HL-60/S4 treated with retinoic acid at 250 ng/mL for 4 days and 3 days (cell line): Measurements from ENCODE around the gene SNRPA.
"Not testable (repeated sequence)": the region's sequence is repeated elsewhere in the genome, so short reads cannot be mapped to it uniquely, and the experiment has no call there.

Source experiments
- in situ Hi-C: fragments of 300-500 bp; cut with MboI; formaldehyde crosslinking; loops from 2 replicates; pipeline ENCODE4 v1.7.0; 2022; ENCODE audit warnings: low sequenced_read_pairs

Gene SNRPA

DNA sequence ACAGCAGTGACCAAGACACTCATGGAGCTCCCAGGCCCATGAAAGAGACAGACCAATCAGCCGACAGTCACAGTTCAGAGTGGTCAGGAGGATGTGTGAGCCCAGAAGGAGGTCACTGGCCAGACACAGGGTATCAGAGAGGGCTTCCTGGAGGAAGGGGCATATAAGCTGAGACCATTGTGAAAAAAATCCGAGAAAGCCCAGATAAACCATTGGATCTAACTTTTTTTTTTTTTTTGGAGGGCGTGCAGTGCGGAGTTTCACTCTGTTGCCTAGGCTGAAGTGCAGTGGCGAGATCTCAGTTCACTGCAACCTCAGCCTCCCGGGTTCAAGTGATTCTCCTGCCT is 29.9 kb upstream of the SNRPA start:
- in situ Hi-C loops: no loop called here

DNA sequence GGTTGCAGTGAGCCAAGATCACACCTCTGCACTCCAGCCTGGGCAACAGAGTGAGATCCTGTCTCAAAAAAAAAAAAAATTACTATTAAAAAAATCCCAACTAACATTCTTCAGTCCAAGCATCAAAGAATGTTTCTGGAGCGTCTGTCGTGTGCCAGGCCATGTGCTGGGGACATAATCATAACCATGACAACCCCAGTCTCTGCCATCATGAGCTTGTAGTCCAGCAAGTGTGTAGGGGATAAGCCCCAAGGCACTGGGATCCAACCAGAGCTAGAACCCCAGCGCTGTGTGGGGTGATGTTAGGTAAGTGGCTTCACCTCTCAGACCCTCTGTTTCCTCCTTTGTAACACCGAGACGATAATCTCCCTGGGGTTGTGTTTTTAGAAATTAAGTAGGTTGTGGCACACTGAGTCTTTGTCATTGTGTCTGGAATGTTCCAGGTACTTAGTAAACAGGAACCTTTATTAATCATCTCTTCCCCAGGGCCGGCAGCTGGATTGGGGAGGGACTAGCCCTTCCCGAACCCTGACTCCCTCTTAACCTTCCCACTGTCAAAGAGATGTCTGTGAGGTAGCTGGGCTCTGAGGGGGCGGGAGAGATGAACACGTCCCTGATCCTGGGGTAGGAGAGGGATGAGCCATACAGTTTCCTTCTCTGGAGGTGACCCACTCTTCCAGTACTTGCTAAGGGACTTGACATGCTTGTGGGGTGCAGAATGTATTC is 28.9 kb upstream of the SNRPA start:
- in situ Hi-C loops: no loop called here

DNA sequence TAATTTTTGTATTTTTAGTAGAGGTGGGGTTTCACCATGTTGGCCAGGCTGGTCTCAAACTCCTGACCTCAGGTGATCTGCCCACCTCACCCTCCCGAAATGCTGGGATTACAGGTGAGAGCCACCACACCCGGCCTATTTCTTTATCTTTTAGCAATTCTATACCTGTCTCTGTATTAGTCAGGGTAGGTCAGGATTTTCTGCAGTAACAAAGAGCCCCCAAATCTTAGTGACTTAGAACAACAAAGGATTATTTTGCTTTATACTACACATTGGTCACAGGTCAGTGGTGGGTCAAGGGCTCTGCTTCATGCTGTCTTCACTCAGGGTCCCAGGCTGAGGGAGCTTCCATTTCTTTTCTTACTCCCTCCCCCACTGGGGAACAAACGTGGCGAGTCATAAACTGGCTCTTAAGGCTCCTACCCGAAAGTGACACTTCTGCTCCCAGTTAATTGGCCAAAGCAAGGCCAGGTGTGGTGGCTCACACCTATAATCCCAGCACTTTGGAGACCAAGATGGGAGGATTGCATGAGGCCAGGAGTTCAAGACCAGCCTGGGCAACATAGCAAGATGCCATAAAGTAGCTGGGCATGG is 27.2 kb upstream of the SNRPA start:
- in situ Hi-C loops: no loop called here

- in situ Hi-C loops: no loop called here
These were observed 26.7 kb upstream of the SNRPA start for GRCh38 chr19:40724315-40724714.

DNA sequence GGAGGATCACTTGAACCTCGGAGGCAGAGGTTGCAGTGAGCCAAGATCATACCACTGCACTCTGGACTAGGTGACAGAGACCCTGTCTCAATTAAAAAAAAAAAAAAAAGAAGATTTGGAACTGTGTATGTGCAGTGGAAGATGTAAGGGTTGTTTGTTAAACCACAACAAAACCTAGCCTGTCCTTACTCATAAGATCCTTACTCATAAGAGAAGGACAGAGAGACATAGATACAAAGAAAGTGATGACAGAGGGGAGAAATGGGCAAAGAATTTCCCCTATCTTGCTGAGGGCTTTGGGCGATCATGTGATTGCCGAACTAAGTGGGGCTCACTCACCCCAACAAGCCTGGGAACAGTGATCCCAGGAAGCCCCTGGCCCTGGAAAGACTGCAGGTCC is 26.1 kb upstream of the SNRPA start:
- in situ Hi-C loops: no loop called here

GRCh38 chr19:40726279-40726678 is 24.7 kb upstream of the SNRPA start:
- in situ Hi-C loops: no loop called here

DNA sequence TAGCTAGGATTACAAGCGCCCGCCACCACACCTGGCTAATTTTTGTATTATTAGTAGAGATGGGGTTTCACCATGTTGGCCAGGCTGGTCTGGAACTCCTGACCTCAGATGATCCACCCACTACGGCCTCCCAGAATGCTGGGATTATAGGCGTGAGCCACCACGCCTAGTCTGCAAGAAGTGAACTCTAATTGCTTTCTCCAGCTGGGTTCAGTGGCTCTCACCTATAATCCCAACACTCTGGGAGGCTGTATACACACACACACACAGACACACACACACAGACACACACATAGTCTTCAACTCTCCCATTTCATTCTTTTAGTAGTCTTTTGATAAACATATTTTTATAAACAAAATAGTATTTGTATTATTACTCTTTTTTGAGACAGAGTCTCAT is 20.9 kb upstream of the SNRPA start:
- in situ Hi-C loops: not testable (repeated sequence)

GRCh38 chr19:40732304-40732703 is 18.7 kb upstream of the SNRPA start:
- in situ Hi-C loops: not testable (repeated sequence)

GRCh38 chr19:40733149-40733548 is 17.9 kb upstream of the SNRPA start:
- in situ Hi-C loops: no loop called here

DNA sequence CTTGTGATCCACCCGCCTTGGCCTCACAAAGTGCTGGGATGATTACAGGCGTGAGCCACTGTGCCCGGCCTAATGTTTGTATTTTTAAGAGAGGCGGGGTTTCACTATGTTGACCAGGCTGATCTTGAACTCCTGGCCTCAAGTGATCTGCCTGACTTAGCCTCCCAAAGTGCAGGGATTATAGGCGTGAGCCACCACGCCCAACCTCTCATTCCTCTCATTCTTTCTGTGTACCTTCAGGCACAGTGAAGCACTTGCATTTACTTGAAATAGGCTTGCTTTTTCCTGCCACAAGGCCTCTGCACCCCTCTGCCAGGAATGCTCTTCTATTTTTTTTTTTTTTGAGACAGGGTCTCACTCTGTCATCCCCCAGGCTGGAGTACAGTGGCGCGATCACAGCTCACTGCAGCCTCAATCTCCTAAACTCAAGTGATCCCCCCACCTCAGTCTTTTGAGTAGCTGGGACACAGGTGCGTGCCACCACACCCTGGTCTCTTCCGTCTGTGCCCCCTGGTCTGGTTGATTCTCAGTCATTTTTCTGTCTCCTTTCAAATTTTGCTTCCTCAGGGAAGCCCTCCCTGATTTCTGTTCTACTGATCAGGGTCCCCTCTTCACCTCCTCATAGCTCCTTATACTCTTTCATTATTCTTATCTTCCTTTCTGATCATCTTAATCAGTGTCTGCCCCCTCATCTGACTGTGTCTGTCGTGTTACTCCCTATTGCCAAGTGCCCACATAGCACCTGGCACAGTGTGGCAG is 15.8 kb upstream of the SNRPA start:
- in situ Hi-C loops: no loop called here

DNA sequence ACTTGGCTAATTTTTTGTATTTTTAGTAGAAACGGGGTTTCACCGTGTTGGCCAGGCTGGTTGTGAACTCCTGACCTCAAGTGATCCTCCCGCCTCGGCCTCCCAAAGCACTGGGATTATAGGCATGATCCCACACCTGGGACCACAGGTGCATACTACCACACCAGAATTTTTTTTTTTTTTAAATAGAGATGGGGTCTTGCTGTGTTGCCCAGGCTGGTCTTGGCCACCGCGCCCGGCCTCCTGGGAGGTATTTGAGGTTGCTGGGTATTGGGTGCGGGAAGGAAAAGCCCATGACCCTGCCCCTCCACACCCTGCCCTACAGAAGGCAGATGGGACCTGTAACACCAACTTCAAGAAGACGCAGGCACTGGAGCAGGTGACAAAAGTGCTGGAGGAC is 14.3 kb upstream of the SNRPA start:
- in situ Hi-C loops: no loop called here

GRCh38 chr19:40737102-40737644 is 13.8 kb upstream of the SNRPA start:
- in situ Hi-C loops: no loop called here

DNA sequence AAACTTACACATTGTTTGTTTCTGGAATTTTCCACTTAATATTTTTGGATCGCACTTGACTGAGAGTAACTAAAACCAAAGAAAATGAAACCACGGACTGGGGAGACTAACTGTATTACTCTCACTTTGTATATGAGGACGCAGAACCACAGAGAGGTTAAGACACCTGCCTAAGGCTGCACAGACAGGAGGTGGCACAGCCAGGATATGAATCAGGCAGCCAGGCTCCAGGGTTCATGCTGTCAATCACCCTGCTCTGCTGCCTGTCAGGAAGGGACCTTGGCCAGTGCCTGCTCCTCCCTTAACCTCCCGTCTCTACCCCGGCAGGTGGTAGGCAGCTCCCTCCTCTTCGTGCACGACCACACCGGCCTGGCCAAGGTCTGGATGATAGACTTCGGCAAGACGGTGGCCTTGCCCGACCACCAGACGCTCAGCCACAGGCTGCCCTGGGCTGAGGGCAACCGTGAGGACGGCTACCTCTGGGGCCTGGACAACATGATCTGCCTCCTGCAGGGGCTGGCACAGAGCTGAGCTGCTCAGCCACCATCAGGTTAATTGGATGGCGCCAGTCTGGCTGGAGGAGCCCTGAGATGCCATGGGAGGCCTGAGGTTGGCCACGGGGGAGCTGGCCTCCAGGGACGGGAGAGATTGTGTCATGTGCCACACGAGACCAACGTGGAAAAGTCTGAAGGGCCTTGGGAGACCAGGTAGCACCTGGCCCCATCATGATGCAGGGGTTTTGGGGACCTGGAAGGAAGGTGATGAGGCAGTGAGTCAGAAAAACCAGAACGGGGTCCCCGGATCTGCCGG is 11.8 kb upstream of the SNRPA start:
- in situ Hi-C loops: no loop called here

DNA sequence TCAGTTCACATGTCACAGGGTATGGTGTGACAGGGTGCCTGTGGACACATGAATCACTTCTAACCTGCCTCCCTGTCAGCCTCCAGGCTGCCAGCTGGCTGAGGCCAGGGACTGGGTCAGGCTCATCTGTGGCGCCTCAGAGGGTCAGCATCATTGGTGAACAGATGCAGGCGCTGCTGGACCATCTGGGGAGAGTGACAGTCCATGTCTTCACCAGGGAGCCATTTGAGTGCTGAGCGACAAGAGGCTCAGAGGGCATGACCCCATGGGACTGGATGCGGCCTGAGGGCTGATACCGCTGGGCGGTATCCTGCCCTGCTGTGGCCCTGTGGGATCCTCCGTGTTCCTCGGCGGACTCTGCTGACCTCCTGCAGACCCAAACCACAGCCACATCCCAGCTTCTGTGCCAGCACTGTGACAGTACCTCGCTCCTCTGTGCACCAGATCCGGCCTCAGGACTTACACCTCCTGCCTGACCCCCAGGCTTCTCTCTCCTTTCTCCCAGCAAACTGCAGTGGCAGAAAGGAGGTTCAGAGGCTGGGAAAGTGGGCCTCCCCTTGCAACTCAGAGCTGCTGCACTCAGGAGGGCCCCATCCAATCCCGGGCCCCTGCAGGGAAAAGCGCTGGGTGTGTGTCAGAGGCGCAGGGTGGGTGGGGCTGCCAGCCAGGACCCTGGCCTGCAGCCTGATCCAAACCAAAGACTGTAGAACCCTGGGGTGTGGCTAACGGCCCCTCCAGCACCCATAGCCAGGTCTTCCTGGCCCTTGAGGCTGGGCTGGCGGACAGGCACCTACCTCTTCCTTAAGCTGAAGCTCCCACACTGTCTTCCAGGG is 10.9 kb upstream of the SNRPA start:
- in situ Hi-C loops: no loop called here

DNA sequence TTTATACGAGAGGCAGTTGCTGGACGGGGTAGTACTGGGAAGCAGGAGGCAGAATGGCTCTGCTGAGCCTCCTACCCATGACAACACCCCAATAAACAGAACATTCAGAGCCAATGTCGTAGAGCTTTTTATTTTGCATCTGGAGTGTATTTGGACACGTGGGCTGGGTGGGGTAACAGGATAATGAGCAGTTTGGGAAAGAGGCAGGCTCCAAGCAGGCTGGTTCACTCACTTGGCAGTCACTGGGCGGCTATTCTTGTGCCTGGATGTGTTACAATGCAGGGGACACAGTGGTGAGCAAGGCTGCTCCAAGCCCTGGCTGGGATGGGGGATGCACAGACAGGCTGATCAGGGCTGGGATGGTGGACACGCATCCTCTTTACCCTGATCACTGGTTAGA is 10.3 kb upstream of the SNRPA start:
- in situ Hi-C loops: no loop called here

DNA sequence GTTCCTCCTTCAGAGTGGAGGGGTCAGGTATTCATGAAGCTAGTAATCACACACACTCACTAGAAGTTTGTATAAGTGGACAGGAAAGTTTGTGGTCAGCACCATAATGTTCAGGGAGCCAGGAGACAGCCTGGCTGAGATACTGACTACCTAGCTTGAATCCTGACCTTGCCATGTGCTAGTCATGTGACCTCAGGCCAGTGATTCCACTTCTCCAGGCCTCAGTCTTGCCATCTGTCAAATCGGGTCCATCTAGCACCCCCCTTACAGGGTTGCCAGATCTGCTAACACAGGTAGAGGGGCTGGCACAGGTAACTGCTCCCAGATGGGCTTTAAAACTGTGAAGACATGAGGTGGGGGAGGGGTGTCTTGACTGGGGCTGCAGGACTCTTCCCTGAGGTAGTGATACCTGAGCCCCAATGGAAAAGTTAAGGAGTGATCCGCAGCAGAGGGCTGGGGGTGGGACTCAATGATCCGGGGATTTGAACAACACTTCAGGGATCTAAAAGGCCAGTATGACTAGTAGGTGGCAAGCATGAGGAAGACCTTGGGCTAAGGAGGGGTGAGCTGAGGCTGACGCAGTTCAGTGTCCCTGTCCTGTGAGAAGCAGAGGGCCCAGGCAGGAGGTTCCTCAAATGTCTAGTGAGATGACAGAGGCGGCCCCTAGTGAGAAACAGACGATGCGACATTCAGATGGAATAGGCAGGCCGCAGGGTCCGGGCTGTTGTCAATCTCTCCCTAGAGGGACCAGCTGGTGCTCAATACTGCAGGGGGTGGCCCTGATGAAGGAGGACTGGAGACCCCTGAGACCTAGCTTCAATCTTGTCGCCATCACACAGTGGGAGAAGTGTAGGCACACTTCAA is 9.2 kb upstream of the SNRPA start:
- in situ Hi-C loops: no loop called here

DNA sequence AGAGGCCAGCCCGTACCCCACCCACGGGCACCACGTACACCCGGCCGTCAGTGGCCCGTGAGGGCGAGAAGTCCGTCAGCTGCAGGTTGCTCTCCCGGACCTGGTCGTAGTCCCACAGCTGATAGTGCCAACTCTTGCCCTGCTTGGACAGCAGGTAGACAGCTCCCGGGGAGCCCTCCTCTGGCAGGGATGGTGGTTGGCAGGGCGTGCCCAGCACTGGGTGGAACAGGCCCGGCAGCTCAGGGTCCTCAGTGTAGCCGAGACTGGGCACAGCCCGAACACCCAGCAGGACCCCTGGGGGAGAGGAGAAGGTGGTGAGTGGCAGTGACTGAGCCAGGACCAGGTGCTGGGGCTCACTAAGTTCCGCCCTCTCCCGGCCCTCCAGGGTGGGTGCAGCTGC is 8.5 kb upstream of the SNRPA start:
- in situ Hi-C loops: no loop called here

- in situ Hi-C loops: no loop called here
These were observed 8.1 kb upstream of the SNRPA start for GRCh38 chr19:40742886-40743285.

- in situ Hi-C loops: no loop called here
These were observed 7.1 kb upstream of the SNRPA start for GRCh38 chr19:40743926-40744325.
